ENCODE measurements around the gene RACGAP1.
A peak's percentile ranks its signal among the peaks of the same experiment; 100 is the strongest.
"Not testable (repeated sequence)": the region's sequence is repeated elsewhere in the genome, so short reads cannot be mapped to it uniquely, and the experiment has no call there.

RACGAP1 gene

GRCh38 chr12:50030449-50030848 lies 5.2 kb upstream of the RACGAP1 start:
- not testable (repeated sequence) for DNase-seq (ENCODE audit: low read depth)

- no peak for DNase-seq (ENCODE audit: low read depth)
Observed at GRCh38 chr12:50026691-50027090, 1.4 kb upstream of the RACGAP1 start.

GRCh38 chr12:50024805-50025186 lies 498 bp downstream of the RACGAP1 start:
- DNase-seq (ENCODE audit: low read depth): no peak

- no peak for DNase-seq (ENCODE audit: low read depth)
Observed at GRCh38 chr12:50024227-50024626, 1.1 kb downstream of the RACGAP1 start.

GRCh38 chr12:50022903-50023302 lies 2.4 kb downstream of the RACGAP1 start:
- DNase-seq (ENCODE audit: low read depth): no peak

GRCh38 chr12:50021031-50021430 lies 4.3 kb downstream of the RACGAP1 start:
- no peak for DNase-seq (ENCODE audit: low read depth)

GRCh38 chr12:50019524-50019923 lies 5.8 kb downstream of the RACGAP1 start:
- no peak for DNase-seq (ENCODE audit: low read depth)

GRCh38 chr12:50018968-50019367 lies 6.3 kb downstream of the RACGAP1 start:
- no peak for DNase-seq (ENCODE audit: low read depth)

- no peak for DNase-seq (ENCODE audit: low read depth)
Observed at GRCh38 chr12:50018154-50018553, 7.1 kb downstream of the RACGAP1 start.

GRCh38 chr12:50017641-50018040 lies 7.7 kb downstream of the RACGAP1 start:
- DNase-seq (ENCODE audit: low read depth): no peak

- DNase-seq (ENCODE audit: low read depth): peak; percentile 60
Observed at GRCh38 chr12:50016501-50017475, 8.5 kb downstream of the RACGAP1 start.

GRCh38 chr12:50014342-50014741 lies 11.0 kb downstream of the RACGAP1 start:
- no peak for DNase-seq (ENCODE audit: low read depth)

GRCh38 chr12:50013361-50014147 lies 11.7 kb downstream of the RACGAP1 start:
- DNase-seq (ENCODE audit: low read depth): no peak

GRCh38 chr12:50006754-50007442 lies 18.4 kb downstream of the RACGAP1 start:
- DNase-seq (ENCODE audit: low read depth): no peak

- DNase-seq (ENCODE audit: low read depth): no peak
Observed at GRCh38 chr12:50006280-50006679, 19.0 kb downstream of the RACGAP1 start.

- DNase-seq (ENCODE audit: low read depth): no peak
Observed at GRCh38 chr12:50005175-50005574, 20.1 kb downstream of the RACGAP1 start.

GRCh38 chr12:50004696-50005095 lies 20.6 kb downstream of the RACGAP1 start:
- DNase-seq (ENCODE audit: low read depth): no peak

- DNase-seq (ENCODE audit: low read depth): no peak
Observed at GRCh38 chr12:50003595-50003994, 21.7 kb downstream of the RACGAP1 start.

GRCh38 chr12:49998453-49998852 lies 26.8 kb downstream of the RACGAP1 start:
- DNase-seq (ENCODE audit: low read depth): no peak

GRCh38 chr12:49990273-49990672 lies 35.0 kb downstream of the RACGAP1 start:
- no peak for DNase-seq (ENCODE audit: low read depth)

- not testable (repeated sequence) for DNase-seq (ENCODE audit: low read depth)
Observed at GRCh38 chr12:49989400-49989799, 35.9 kb downstream of the RACGAP1 start.

- no peak for DNase-seq (ENCODE audit: low read depth)
Observed at GRCh38 chr12:49987625-49988303, 37.5 kb downstream of the RACGAP1 start.

Data from non-pigmented ciliary epithelial cell (primary cell).